DOHH2 (cell line): ENCODE measurements around the gene CPEB3.
"Not testable (repeated sequence)": the region's sequence is repeated elsewhere in the genome, so short reads cannot be mapped to it uniquely, and the experiment has no call there.

Source experiments
- H3F3A ChIP-seq: fragments of 200-600 bp; sonication (generic), shearing (Covaris generic); 2 replicates; pipeline ENCODE4 v1.6.0; 2016; ENCODE audit warnings: antibody characterized with exemption, mild to moderate bottlenecking; ENCODE audit not compliant: control insufficient read depth, insufficient read depth
- H3K27ac ChIP-seq: fragments of 200-600 bp; sonication (generic); 2 replicates; pipeline ENCODE4 v1.5.1; 2014; ENCODE audit warnings: low read depth, mild to moderate bottlenecking, low read length, moderate library complexity
- H3K27me3 ChIP-seq: fragments of 200-600 bp; sonication (generic); 2 replicates; pipeline ENCODE4 v1.6.1; 2014; ENCODE audit warnings: mild to moderate bottlenecking, low read length, mixed read lengths; ENCODE audit not compliant: control insufficient read depth
- H3K36me3 ChIP-seq: fragments of 200-600 bp; sonication (generic); 2 replicates; pipeline ENCODE4 v1.6.1; 2014; ENCODE audit warnings: mild to moderate bottlenecking, low read length, moderate library complexity, mixed read lengths; ENCODE audit not compliant: control insufficient read depth
- H3K4me1 ChIP-seq: fragments of 200-600 bp; sonication (generic); 2 replicates; pipeline ENCODE4 v1.6.1; 2014; ENCODE audit warnings: mild to moderate bottlenecking, low read length, mixed read lengths; ENCODE audit not compliant: control insufficient read depth
- H3K4me2 ChIP-seq: fragments of 200-600 bp; sonication (generic); 2 replicates; pipeline ENCODE4 v1.6.0; 2014; ENCODE audit warnings: mild to moderate bottlenecking, low read length, moderate library complexity
- H3K4me3 ChIP-seq: fragments of 200-600 bp; sonication (generic); 2 replicates; pipeline ENCODE4 v1.5.1; 2014; ENCODE audit warnings: mild to moderate bottlenecking, low read length, mixed read lengths
- H3K79me2 ChIP-seq: fragments of 200-600 bp; sonication (generic); 2 replicates; pipeline ENCODE4 v1.6.1; 2014; ENCODE audit warnings: mild to moderate bottlenecking, low read length, mixed read lengths; ENCODE audit not compliant: control insufficient read depth
- H3K9me2 ChIP-seq: fragments of 200-600 bp; sonication (generic); replicated peaks from 2 replicates; pipeline ENCODE4 v1.6.1; 2014; ENCODE audit warnings: mild to moderate bottlenecking, low read length, mixed read lengths; ENCODE audit not compliant: control insufficient read depth
- H3K9me3 ChIP-seq: fragments of 200-600 bp; sonication (generic); 2 replicates; pipeline ENCODE4 v1.6.1; 2014; ENCODE audit warnings: antibody characterized with exemption, low read length, mixed read lengths; ENCODE audit not compliant: control insufficient read depth, insufficient read depth
- H4K20me1 ChIP-seq: fragments of 200-600 bp; sonication (generic); 2 replicates; pipeline ENCODE4 v1.6.0; 2014; ENCODE audit warnings: low read depth, mild to moderate bottlenecking, antibody characterized with exemption, low read length, moderate library complexity; ENCODE audit not compliant: control insufficient read depth, insufficient read depth
- CTCF ChIP-seq: fragments of 200-600 bp; sonication (generic); IDR thresholded peaks from one replicate; pipeline ENCODE4 v1.5.1; 2014; ENCODE audit warnings: antibody characterized with exemption, mild to moderate bottlenecking, low read depth, low read length; ENCODE audit not compliant: poor library complexity, severe bottlenecking
- EZH2phosphoT487 ChIP-seq: fragments of 200-600 bp; sonication (generic); IDR thresholded peaks from 2 replicates; pipeline ENCODE4 v1.6.1; 2017; ENCODE audit warnings: borderline replicate concordance, mild to moderate bottlenecking, antibody characterized with exemption, low read length, moderate library complexity, mixed read lengths

CPEB3 gene

GRCh38 chr10:92290837-92291615 lies at the start of gene CPEB3, which contains the start of gene MARCHF5:
Gene CPEB3 (minus strand): TSS chr10:92291078. CDS start chr10:92240350, 50,728 bp downstream.
Gene MARCHF5 (plus strand): TSS chr10:92291167. CDS start chr10:92291495, 328 bp downstream.
- TF ChIP-seq EZH2phosphoT487 (no peak), CTCF (peak; percentile 48)
- Histone ChIP-seq H4K20me1 (no peaks in the 10 kb centered on the region), H3K9me2 (no peaks in the 10 kb centered on the region), H3K4me3 (peak within 1 kb of the TSS; percentile 99), H3F3A (no peaks in the 10 kb centered on the region; the same call in 1 of the 2 replicates), H3K79me2 (peaks cover 42% of the 10 kb centered on the region), H3K27ac (peak within 1 kb of the TSS; percentile 45), H3K36me3 (peaks cover 10% of the 10 kb centered on the region), H3K4me1 (peaks cover 21% of the 10 kb centered on the region), H3K4me2 (peak within 1 kb of the TSS; percentile 93), H3K9me3 (no peaks in the 10 kb centered on the region), H3K27me3 (peaks cover 15% of the 10 kb centered on the region)

GRCh38 chr10:92329927-92330326 lies 39.0 kb upstream of the CPEB3 start:
- H3K4me1 ChIP-seq, H3K4me2 ChIP-seq, H3K79me2 ChIP-seq: not testable (repeated sequence)

GRCh38 chr10:92328993-92329392 lies 38.1 kb upstream of the CPEB3 start:
- Histone ChIP-seq H4K20me1 (no peaks in the 10 kb centered on the region), H3K79me2 (peaks cover 8% of the 10 kb centered on the region), H3K27ac (no peak overlapping the region)

More at GRCh38 chr10:92329927-92330326, 39.0 kb upstream of the CPEB3 start:
- not testable (repeated sequence) for H3K36me3 ChIP-seq, H3K4me3 ChIP-seq, H3K9me3 ChIP-seq, H4K20me1 ChIP-seq, H3F3A ChIP-seq, H3K9me2 ChIP-seq, H3K27ac ChIP-seq, H3K27me3 ChIP-seq

More at GRCh38 chr10:92328993-92329392, 38.1 kb upstream of the CPEB3 start:
- Histone ChIP-seq H3K36me3 (no peaks in the 10 kb centered on the region), H3K4me3 (no peak overlapping the region), H3K9me3 (no peaks in the 10 kb centered on the region), H3K27me3 (no peaks in the 10 kb centered on the region), H3K4me2 (no peak overlapping the region), H3K4me1 (no peaks in the 10 kb centered on the region), H3K9me2 (no peaks in the 10 kb centered on the region), H3F3A (no peaks in the 10 kb centered on the region)
- TF ChIP-seq EZH2phosphoT487 (no peak), CTCF (no peak)
